B cell (primary cell): Measurements from ENCODE around the gene IARS1. TPM values are rescaled to one million over a fixed set of nuclear protein-coding genes. Genes with fewer than 3 reads are reported as not detected.

Source experiments
- ATAC-seq: fragments of 200-7000 bp; cut with Tn5 transposase; one replicate; pipeline ENCODE4 v1.10.0; 2021; ENCODE audit warnings: low read depth, mild to moderate bottlenecking, moderate number of reproducible peaks, moderate library complexity
- CTCF ChIA-PET: fragments of 350-600 bp; sonication (Branson Sonifier 250); formaldehyde crosslinking; loops from one replicate; lab custom pipeline; 2021; ENCODE audit warnings: antibody characterized with exemption, inconsistent platforms; lab: Charles Lee
- POLR2A ChIA-PET: fragments of 350-600 bp; sonication (Branson Sonifier 250); formaldehyde crosslinking; loops from one replicate; lab custom pipeline; 2021; ENCODE audit warnings: antibody characterized with exemption; lab: Charles Lee
- DNase-seq: peaks from one replicate; pipeline ENCODE4 v3.0.0; 2013
- H2AFZ ChIP-seq: 2 replicates; pipeline ENCODE4 v1.6.1; 2012; ENCODE audit warnings: mild to moderate bottlenecking, low read depth, low read length; ENCODE audit not compliant: insufficient read depth, poor library complexity, severe bottlenecking
- H3K27ac ChIP-seq, 2 donors: 1 replicate in 1 of 2; 2 replicates in 1 of 2; pipeline ENCODE4 v1.5.1; 2012 to 2013; ENCODE audit warnings: low read length in 2 of 2, mild to moderate bottlenecking in 2 of 2, moderate library complexity in 1 of 2
- H3K27me3 ChIP-seq, 4 experiments: fragments of 200-600 bp in 1 of 4; sonication (generic) in 1 of 4; replicated peaks in 1 of 4; 1 replicate in 2 of 4; 2 replicates in 2 of 4; pipeline versions ENCODE4 v1.6.1 to v1.7.0; 2013 to 2016; ENCODE audit warnings: low read length in 3 of 4, mild to moderate bottlenecking in 2 of 4, mixed read lengths in 1 of 4, moderate library complexity in 1 of 4; ENCODE audit not compliant: insufficient read depth in 4 of 4, control insufficient read depth in 3 of 4; ENCODE audit errors: control extremely low read depth in 1 of 4
- H3K36me3 ChIP-seq, 2 experiments: replicated peaks in 1 of 2; 1 replicate in 1 of 2; 2 replicates in 1 of 2; pipeline versions ENCODE4 v1.6.1 to v1.7.1; 2013; ENCODE audit warnings: low read length in 1 of 2; ENCODE audit not compliant: insufficient read depth in 2 of 2, control insufficient read depth in 1 of 2; ENCODE audit errors: control extremely low read depth in 1 of 2, extremely low read depth in 1 of 2
- H3K4me1 ChIP-seq, 2 donors: fragments of 200-600 bp in 1 of 2; sonication (generic) in 1 of 2; 1 replicate in 1 of 2; 2 replicates in 1 of 2; pipeline versions ENCODE4 v1.5.1 to v1.6.1; 2013 to 2017; ENCODE audit warnings: low read length in 2 of 2; ENCODE audit not compliant: control insufficient read depth in 2 of 2, insufficient read depth in 2 of 2
- H3K4me2 ChIP-seq: replicated peaks from 2 replicates; pipeline ENCODE3; 2012; ENCODE audit warnings: mild to moderate bottlenecking, low read depth, low read length; ENCODE audit not compliant: poor library complexity, severe bottlenecking
- H3K4me3 ChIP-seq, 5 experiments: fragments of 200-600 bp in 1 of 5; sonication (generic) in 1 of 5; 1 replicate in 3 of 5; 2 replicates in 2 of 5; pipeline versions ENCODE4 v1.5.1 to v1.7.0; 2011 to 2016; ENCODE audit warnings: low read length in 4 of 5, mild to moderate bottlenecking in 4 of 5, low read depth in 2 of 5, control low read depth in 1 of 5, moderate library complexity in 1 of 5; ENCODE audit not compliant: insufficient read depth in 1 of 5; ENCODE audit errors: control extremely low read depth in 1 of 5, extremely low read depth in 1 of 5
- H3K79me2 ChIP-seq: fragments of 200-600 bp; sonication (generic); one replicate; pipeline ENCODE4 v1.6.0; 2016; ENCODE audit warnings: low read length; ENCODE audit not compliant: control insufficient read depth, insufficient read depth
- H3K9ac ChIP-seq: fragments of 200-600 bp; sonication (generic); 2 replicates; pipeline ENCODE4 v1.6.1; 2017; ENCODE audit warnings: mild to moderate bottlenecking, low read length, moderate library complexity
- H3K9me3 ChIP-seq, 3 donors: one replicate each; pipeline versions ENCODE4 v1.6.1 to v1.7.1; 2013; ENCODE audit warnings: low read length in 2 of 3; ENCODE audit not compliant: control insufficient read depth in 2 of 3, insufficient read depth in 1 of 3; ENCODE audit errors: control extremely low read depth in 1 of 3
- H4K20me1 ChIP-seq: 2 replicates; pipeline ENCODE4 v1.6.0; 2012; ENCODE audit warnings: mild to moderate bottlenecking, low read length; ENCODE audit not compliant: insufficient read depth, control insufficient read depth, poor library complexity, severe bottlenecking
- H3K27ac Mint-ChIP-seq: one replicate; pipeline ENCODE4 v1.8.0; 2021; ENCODE audit warnings: mixed read lengths
- H3K27me3 Mint-ChIP-seq: one replicate; pipeline ENCODE4 v1.8.0; 2021; ENCODE audit warnings: mixed read lengths
- H3K4me1 Mint-ChIP-seq: one replicate; pipeline ENCODE4 v1.8.0; 2021; ENCODE audit warnings: mixed read lengths
- H3K4me3 Mint-ChIP-seq: one replicate; pipeline ENCODE4 v1.8.0; 2021; ENCODE audit warnings: mixed read lengths
- H3K9me3 Mint-ChIP-seq: one replicate; pipeline ENCODE4 v1.8.0; 2022; ENCODE audit warnings: mixed read lengths; ENCODE audit not compliant: insufficient read depth
- EZH2 ChIP-seq: IDR thresholded peaks from 2 replicates; pipeline ENCODE4 v1.6.1; 2012; ENCODE audit warnings: borderline replicate concordance, low read depth, mild to moderate bottlenecking, moderate library complexity, low read length; ENCODE audit not compliant: insufficient read depth, poor library complexity, severe bottlenecking
- WGBS: methylation state at CpG from one replicate; pipeline ENCODE4 v1.1.5; 2013; ENCODE audit warnings: missing lambda C conversion rate; ENCODE audit not compliant: insufficient coverage; 5-methylcytosine and 5-hydroxymethylcytosine counted together
- intact Hi-C: fragments of 100-400 bp; cut with micrococcal nuclease; formaldehyde crosslinking; loops from one replicate; pipeline ENCODE4 v1.10.0; 2022
- polyA plus RNA-seq: library from polyadenylated mRNA; depleted of rRNA; stranded (reverse); fragments of >200 nt; gene quantifications from 2 replicates; pipeline ENCODE4 v1.2.3, GENCODE V29; 2012
- total RNA-seq, 2 donors: library from RNA; stranded (reverse); fragments of 120-200 nt in 1 of 2; gene quantifications; 1 replicate in 1 of 2; 2 replicates in 1 of 2; pipeline versions ENCODE4 v1.2.3 to v1.2.4, GENCODE V29; 2013 to 2022
- TF ChIP-seq, protein P1 (sequence below): fragments of 200-600 bp; IDR thresholded peaks from one replicate; pipeline ENCODE4 v1.8.0; 2022; ENCODE audit warnings: antibody characterized with exemption, mild to moderate bottlenecking

The IARS1 gene
- total and polyA plus RNA-seq, 2 donors (not counting 1 experiment from before 2014, with no cell fraction given), result 31.6 to 82.8 TPM

DNA sequence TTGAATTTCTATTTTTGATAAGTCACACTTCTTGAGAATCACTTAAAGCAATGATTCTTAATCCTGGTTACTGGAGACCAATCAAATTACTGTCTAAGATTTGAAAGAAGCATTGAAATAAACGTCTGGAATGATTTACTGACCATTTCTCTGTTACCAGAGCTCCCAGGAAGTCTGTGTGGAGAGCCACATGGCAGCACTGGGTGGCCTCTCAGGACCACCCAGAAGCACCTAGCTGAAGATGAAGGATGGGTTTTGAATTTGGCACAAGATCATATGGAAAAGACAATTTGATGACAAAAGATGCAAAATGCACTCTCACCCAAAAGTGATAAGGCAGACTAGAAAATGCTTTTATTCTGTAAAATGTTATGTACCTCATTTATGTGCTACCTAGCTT lies 30.4 kb downstream of the IARS1 start:
- no peak overlapping the region for H3K9ac ChIP-seq
- H3K4me1 ChIP-seq, result no peaks in the 10 kb centered on the region
- no peaks in the 10 kb centered on the region for H3K27me3 ChIP-seq
- no peak overlapping the region for H3K27ac ChIP-seq
- POLR2A ChIA-PET, result no interaction called here
- H3K27ac Mint-ChIP-seq, result no peak overlapping the region
- intact Hi-C loops, result no loop called here
- no peaks in the 10 kb centered on the region for H3K27me3 Mint-ChIP-seq
- DNase-seq (no peak), ATAC-seq (no peak)
- H4K20me1 ChIP-seq, result no peaks in the 10 kb centered on the region
- CTCF ChIA-PET, result no interaction called here
- no peaks in the 10 kb centered on the region for H3K9me3 ChIP-seq
- peaks cover 5 to 93% of the 10 kb centered on the region in 2 experiments for H3K36me3 ChIP-seq
- TF ChIP-seq EZH2, result no peak
- TF ChIP-seq, protein P1, sequence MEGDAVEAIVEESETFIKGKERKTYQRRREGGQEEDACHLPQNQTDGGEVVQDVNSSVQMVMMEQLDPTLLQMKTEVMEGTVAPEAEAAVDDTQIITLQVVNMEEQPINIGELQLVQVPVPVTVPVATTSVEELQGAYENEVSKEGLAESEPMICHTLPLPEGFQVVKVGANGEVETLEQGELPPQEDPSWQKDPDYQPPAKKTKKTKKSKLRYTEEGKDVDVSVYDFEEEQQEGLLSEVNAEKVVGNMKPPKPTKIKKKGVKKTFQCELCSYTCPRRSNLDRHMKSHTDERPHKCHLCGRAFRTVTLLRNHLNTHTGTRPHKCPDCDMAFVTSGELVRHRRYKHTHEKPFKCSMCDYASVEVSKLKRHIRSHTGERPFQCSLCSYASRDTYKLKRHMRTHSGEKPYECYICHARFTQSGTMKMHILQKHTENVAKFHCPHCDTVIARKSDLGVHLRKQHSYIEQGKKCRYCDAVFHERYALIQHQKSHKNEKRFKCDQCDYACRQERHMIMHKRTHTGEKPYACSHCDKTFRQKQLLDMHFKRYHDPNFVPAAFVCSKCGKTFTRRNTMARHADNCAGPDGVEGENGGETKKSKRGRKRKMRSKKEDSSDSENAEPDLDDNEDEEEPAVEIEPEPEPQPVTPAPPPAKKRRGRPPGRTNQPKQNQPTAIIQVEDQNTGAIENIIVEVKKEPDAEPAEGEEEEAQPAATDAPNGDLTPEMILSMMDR, result no peak
- H3K79me2 ChIP-seq, result no peaks in the 10 kb centered on the region
- H3K4me3 Mint-ChIP-seq, result no peak overlapping the region
- H3K4me2 ChIP-seq, result no peak overlapping the region
- H3K4me1 Mint-ChIP-seq, result no peaks in the 10 kb centered on the region
- 60% methylated on average over 1 of the region's 1 CpG for WGBS
- no peak overlapping the region for H3K4me3 ChIP-seq
- no peak overlapping the region for H2AFZ ChIP-seq
- no peaks in the 10 kb centered on the region for H3K9me3 Mint-ChIP-seq

DNA sequence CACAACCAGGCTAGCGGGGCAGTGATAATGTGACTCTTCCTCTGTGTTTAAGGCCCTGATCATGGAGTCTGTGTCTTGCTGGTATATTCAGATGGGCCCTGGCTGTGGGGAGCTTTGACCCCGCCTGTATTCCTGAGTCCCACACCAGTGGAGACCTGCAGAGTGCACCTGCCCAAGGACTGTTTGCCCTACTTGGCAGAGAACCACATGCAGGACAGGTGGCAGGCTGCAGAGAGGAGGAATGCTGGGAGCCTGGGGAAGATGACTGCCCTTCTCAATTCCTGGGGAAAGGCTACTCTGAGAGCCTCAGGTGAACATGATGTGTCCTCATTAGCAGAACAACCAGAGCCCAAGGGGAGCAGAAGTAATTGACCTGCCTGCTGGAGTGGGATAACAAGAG lies 36.2 kb downstream of the IARS1 start:
- peaks cover 0 to 89% of the 10 kb centered on the region in 2 experiments for H3K36me3 ChIP-seq
- ATAC-seq (no peak), DNase-seq (no peak)
- ChIA-PET POLR2A (no interaction called here), CTCF (no interaction called here)
- no peaks in the 10 kb centered on the region for H3K79me2 ChIP-seq
- H3K27ac ChIP-seq, result no peak overlapping the region
- H2AFZ ChIP-seq, result no peak overlapping the region
- TF ChIP-seq, protein P1, result no peak
- no peak for TF ChIP-seq EZH2
- H3K9ac ChIP-seq, result no peak overlapping the region
- H4K20me1 ChIP-seq, result no peaks in the 10 kb centered on the region
- no peak overlapping the region for H3K4me2 ChIP-seq
- H3K27me3 ChIP-seq, result no peaks in the 10 kb centered on the region
- no peaks in the 10 kb centered on the region for H3K4me1 Mint-ChIP-seq
- no peaks in the 10 kb centered on the region for H3K27me3 Mint-ChIP-seq
- H3K9me3 Mint-ChIP-seq, result no peaks in the 10 kb centered on the region
- WGBS, result 100% methylated on average over 2 of the region's 2 CpGs
- H3K4me1 ChIP-seq, result no peaks in the 10 kb centered on the region
- H3K9me3 ChIP-seq, result no peaks in the 10 kb centered on the region
- no peak overlapping the region for H3K27ac Mint-ChIP-seq
- intact Hi-C loops, result no loop called here
- H3K4me3 ChIP-seq, result no peak overlapping the region
- no peak overlapping the region for H3K4me3 Mint-ChIP-seq
